Naive thymus-derived CD4-positive, alpha-beta T cell (primary cell): ENCODE measurements around the gene SNX1. TPM values are rescaled to one million over a fixed set of nuclear protein-coding genes. Genes with fewer than 3 reads are reported as not detected.
"Not testable (repeated sequence)": the region's sequence is repeated elsewhere in the genome, so short reads cannot be mapped to it uniquely, and the experiment has no call there.

Source experiments
- ATAC-seq: fragments of 150-1000 bp; cut with Tn5 transposase; 2 replicates; pipeline ENCODE4 v1.10.0; 2021; ENCODE audit warnings: mild to moderate bottlenecking, moderate library complexity
- CTCF ChIA-PET: fragments of 350-600 bp; sonication (Branson Sonifier 250); formaldehyde crosslinking; loops from one replicate; lab custom pipeline; 2021; ENCODE audit warnings: antibody characterized with exemption; lab: Charles Lee
- POLR2A ChIA-PET: fragments of 350-600 bp; sonication (Branson Sonifier 250); formaldehyde crosslinking; loops from one replicate; lab custom pipeline; 2021; ENCODE audit warnings: antibody characterized with exemption, inconsistent platforms; lab: Charles Lee
- DNase-seq, 9 donors: peaks; one replicate each; pipeline versions ENCODE4 v3.0.0 to v3.0.0-alpha.2; 2020 to 2022; ENCODE audit warnings: mixed read lengths in 1 of 9
- H3K27ac ChIP-seq: one replicate; pipeline ENCODE4 v1.7.0; 2013; ENCODE audit warnings: mild to moderate bottlenecking, low read depth, low read length, moderate library complexity
- H3K27me3 ChIP-seq, 2 donors: one replicate each; pipeline ENCODE4 v1.7.0; 2013; ENCODE audit warnings: low read length in 2 of 2, mild to moderate bottlenecking in 2 of 2, moderate library complexity in 2 of 2; ENCODE audit not compliant: control insufficient read depth in 2 of 2, insufficient read depth in 2 of 2
- H3K36me3 ChIP-seq, 3 experiments: 1 replicate in 2 of 3; 2 replicates in 1 of 3; pipeline ENCODE4 v1.7.0; 2013; ENCODE audit warnings: low read length in 3 of 3, mild to moderate bottlenecking in 3 of 3, moderate library complexity in 1 of 3; ENCODE audit not compliant: insufficient read depth in 3 of 3, control insufficient read depth in 2 of 3
- H3K4me1 ChIP-seq, 2 donors: one replicate each; pipeline ENCODE4 v1.7.0; 2013; ENCODE audit warnings: low read length in 2 of 2, mild to moderate bottlenecking in 2 of 2, moderate library complexity in 1 of 2; ENCODE audit not compliant: control insufficient read depth in 2 of 2, insufficient read depth in 2 of 2
- H3K4me3 ChIP-seq: 2 replicates; pipeline ENCODE4 v1.7.0; 2013; ENCODE audit warnings: mild to moderate bottlenecking, low read length
- H3K9me3 ChIP-seq, 3 experiments: 1 replicate in 2 of 3; 2 replicates in 1 of 3; pipeline ENCODE4 v1.7.0; 2013; ENCODE audit warnings: low read length in 3 of 3; ENCODE audit not compliant: control insufficient read depth in 2 of 3
- H3K27ac Mint-ChIP-seq, 9 donors: one replicate each; pipeline ENCODE4 v1.8.0; 2020 to 2022; ENCODE audit warnings: mixed read lengths in 9 of 9, mild to moderate bottlenecking in 8 of 9, moderate library complexity in 5 of 9, inconsistent platforms in 2 of 9
- H3K27me3 Mint-ChIP-seq, 5 donors: one replicate each; pipeline ENCODE4 v1.8.0; 2021 to 2022; ENCODE audit warnings: mixed read lengths in 5 of 5, mild to moderate bottlenecking in 1 of 5
- H3K36me3 Mint-ChIP-seq, 5 donors: one replicate each; pipeline ENCODE4 v1.8.0; 2020 to 2022; ENCODE audit warnings: mixed read lengths in 5 of 5, mild to moderate bottlenecking in 3 of 5, inconsistent platforms in 1 of 5
- H3K4me1 Mint-ChIP-seq, 7 donors: one replicate each; pipeline ENCODE4 v1.8.0; 2020 to 2022; ENCODE audit warnings: mixed read lengths in 7 of 7, mild to moderate bottlenecking in 3 of 7, inconsistent platforms in 1 of 7
- H3K4me3 Mint-ChIP-seq, 10 donors: one replicate each; pipeline ENCODE4 v1.8.0; 2020 to 2022; ENCODE audit warnings: mild to moderate bottlenecking in 10 of 10, mixed read lengths in 10 of 10, moderate library complexity in 6 of 10, inconsistent platforms in 2 of 10
- H3K9me3 Mint-ChIP-seq, 11 donors: one replicate each; pipeline ENCODE4 v1.8.0; 2020 to 2022; ENCODE audit warnings: mixed read lengths in 11 of 11, mild to moderate bottlenecking in 4 of 11, inconsistent platforms in 1 of 11, moderate library complexity in 1 of 11
- intact Hi-C, 2 donors: fragments of 100-400 bp; cut with micrococcal nuclease; formaldehyde crosslinking; loops; one replicate each; pipeline ENCODE4 v1.15.1; 2023
- polyA plus RNA-seq, 2 donors: library from polyadenylated mRNA; unstranded; fragments of 300-500 nt; fragmentation: Illumina TruSeq; gene quantifications; one replicate each; pipeline ENCODE4 v1.2.3, GENCODE V29; 2021
- total RNA-seq, 6 experiments: library from RNA in 5 of 6; stranded (reverse) in 5 of 6; gene quantifications; 1 replicate in 5 of 6; 2 replicates in 1 of 6; pipeline ENCODE4 v1.2.3 and lab custom pipeline; 2021 to 2026

SNX1 gene
- total and polyA plus RNA-seq, 7 experiments from 2014 or later = 61.3 to 161 (median 120) TPM

DNA sequence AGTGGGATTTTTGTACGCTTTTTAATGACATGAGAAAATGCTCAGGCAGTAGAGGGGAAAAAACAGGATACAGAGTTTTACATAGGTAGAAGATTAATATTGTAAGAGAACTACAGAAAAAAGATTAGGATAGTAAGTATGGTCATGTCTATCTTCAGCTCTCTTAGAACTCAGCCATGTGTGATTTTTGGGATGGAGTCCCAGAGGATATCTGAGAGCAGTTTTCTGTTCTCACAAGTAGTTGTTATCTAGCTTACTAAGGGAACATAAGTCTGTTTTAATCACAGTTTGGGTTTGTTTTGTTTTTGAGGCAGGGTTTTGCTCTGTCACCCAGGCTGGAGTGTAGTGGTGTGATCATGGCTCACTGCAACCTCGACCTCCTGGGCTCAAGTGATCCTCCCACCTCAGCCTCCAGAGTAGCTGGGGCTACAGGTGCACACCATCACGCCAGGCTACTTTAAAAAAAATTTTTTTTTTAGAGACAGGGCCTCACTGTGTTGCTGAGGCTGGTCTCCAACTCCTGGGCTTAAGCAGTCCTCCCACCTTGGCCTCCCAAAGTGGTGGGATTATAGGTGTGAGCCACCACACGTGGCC lies 14.4 kb downstream of the SNX1 start:
- not testable (repeated sequence) for ATAC-seq

DNA sequence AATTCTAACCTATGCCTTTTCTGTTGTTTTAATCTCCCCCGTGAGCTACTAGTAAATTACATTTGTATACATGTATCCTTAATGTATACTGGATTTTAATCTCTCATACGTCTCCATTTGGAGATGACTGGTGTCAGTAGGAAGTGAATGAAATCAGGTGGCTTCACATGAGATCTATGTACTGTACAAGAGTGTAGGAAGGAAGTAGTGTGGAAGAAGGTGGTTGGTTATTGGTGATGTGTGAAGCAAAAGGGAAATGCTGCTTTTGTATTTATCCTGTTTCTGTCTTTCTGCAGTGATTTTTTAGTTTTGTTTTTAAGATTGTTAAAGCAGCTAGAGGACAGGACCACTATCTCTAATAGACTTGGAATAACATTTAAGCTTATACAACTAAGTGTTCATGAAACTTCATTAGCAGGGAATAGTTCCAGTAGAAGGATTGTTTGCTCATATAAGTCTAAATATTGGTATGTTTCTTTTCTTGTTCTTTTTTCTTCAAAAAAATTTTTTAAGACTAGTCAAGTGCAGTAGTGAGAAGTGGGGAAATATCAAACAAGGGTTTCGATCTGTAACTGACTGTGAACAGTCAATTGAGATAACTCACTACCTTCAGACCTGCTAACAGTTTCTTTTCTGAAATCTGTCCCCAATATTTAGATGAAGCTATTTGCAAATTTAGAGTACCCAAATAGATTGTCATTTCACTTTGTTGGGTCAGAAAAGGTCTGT lies 15.3 kb downstream of the SNX1 start:
- DNase-seq (peak in 1 of 9 donors; percentile 20), ATAC-seq (peak; percentile 71)
- Mint-ChIP-seq H3K36me3 (peaks cover 11 to 30% (median 20%) of the 10 kb centered on the region in 5 donors), H3K4me3 (peak overlapping the region in 6 of 10 donors; percentile 0 to 52 (median 16)), H3K27me3 (no peaks in the 10 kb centered on the region), H3K9me3 (no peaks in the 10 kb centered on the region), H3K27ac (peak overlapping the region; percentile 3 to 76 (median 32)), H3K4me1 (peaks cover 30 to 57% (median 49%) of the 10 kb centered on the region in 7 donors)
- Histone ChIP-seq H3K9me3 (no peaks in the 10 kb centered on the region), H3K27me3 (no peaks in the 10 kb centered on the region), H3K27ac (no peak overlapping the region), H3K4me1 (peaks cover 12 to 14% of the 10 kb centered on the region in 2 donors), H3K36me3 (peaks cover 8 to 41% (median 11%) of the 10 kb centered on the region in 3 experiments), H3K4me3 (no peak overlapping the region)
- ChIA-PET CTCF (no interaction called here), POLR2A (interaction anchor here (1.0 to 2.3 kb wide), 2 partner anchors 9 to 15 kb away, joined by 3 to 8 read pairs; partner anchors contain the start of gene SNX1)
- intact Hi-C loops = loop anchor here in 1 of 2 donors (1.0 to 5.0 kb wide), 2 partner anchors 10 to 41 kb away; partner anchors contain the start of gene SNX22

More for the DNA sequence above, 14.4 kb downstream of the SNX1 start:
- Mint-ChIP-seq H3K27ac (peak overlapping the region in 8 of 9 donors; percentile 18 to 78 (median 67)), H3K36me3 (peaks cover 11 to 27% (median 17%) of the 10 kb centered on the region in 5 donors), H3K4me3 (peak overlapping the region in 3 of 10 donors; percentile 12 to 46 (median 42)), H3K4me1 (peaks cover 30 to 65% (median 57%) of the 10 kb centered on the region in 7 donors)
- H3K4me1 ChIP-seq = peaks cover 12 to 14% of the 10 kb centered on the region in 2 donors
- POLR2A ChIA-PET = interaction anchor here (1.2 kb wide), 1 partner anchor 16 kb away, joined by 4 read pairs; the partner anchor contains the start of gene CIAO2A
- H3K27me3 Mint-ChIP-seq, H3K9me3 ChIP-seq, H3K27me3 ChIP-seq, CTCF ChIA-PET, DNase-seq, H3K4me3 ChIP-seq, H3K9me3 Mint-ChIP-seq, H3K27ac ChIP-seq: not testable (repeated sequence)
- intact Hi-C loops = loop anchor here in 1 of 2 donors (5.0 kb wide), 1 partner anchor 42 kb away; the partner anchor contains the start of gene SNX22
- H3K36me3 ChIP-seq = peaks cover 8 to 32% (median 10%) of the 10 kb centered on the region in 3 experiments

DNA sequence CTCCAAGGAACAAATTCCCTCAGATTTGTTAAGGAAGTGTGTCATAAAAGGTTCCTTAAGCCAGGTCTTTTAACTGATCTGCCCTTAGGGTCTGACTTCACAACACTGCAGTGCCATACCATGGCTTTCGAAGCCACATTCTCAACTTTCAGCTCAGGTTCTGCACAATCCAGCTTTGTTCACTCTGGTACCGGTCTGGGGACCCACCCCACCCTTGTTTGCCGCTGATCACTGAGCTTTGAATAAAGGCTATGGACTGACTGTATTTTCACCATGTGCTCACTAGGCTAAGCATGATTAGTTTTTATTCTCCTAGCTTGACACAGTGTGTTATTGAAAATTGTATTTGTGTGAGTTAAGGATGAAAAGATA lies 15.9 kb downstream of the SNX1 start:
- ChIA-PET CTCF (no interaction called here), POLR2A (interaction anchor here (1.0 to 2.3 kb wide), 2 partner anchors 10 to 16 kb away, joined by 3 to 8 read pairs; partner anchors contain the start of gene SNX1)
- Mint-ChIP-seq H3K9me3 (no peaks in the 10 kb centered on the region), H3K4me3 (no peak overlapping the region), H3K27me3 (no peaks in the 10 kb centered on the region), H3K36me3 (peaks cover 11 to 32% (median 22%) of the 10 kb centered on the region in 5 donors), H3K4me1 (peaks cover 25 to 52% (median 43%) of the 10 kb centered on the region in 7 donors), H3K27ac (peak overlapping the region in 1 of 9 donors; percentile 22)
- no peak for DNase-seq
- Histone ChIP-seq H3K36me3 (peaks cover 11 to 46% (median 14%) of the 10 kb centered on the region in 3 experiments), H3K27ac (no peak overlapping the region), H3K4me3 (no peak overlapping the region), H3K27me3 (no peaks in the 10 kb centered on the region), H3K4me1 (peaks cover 12 to 14% of the 10 kb centered on the region in 2 donors), H3K9me3 (no peaks in the 10 kb centered on the region)
- intact Hi-C loops = loop anchor here in 1 of 2 donors (1.0 to 5.0 kb wide), 2 partner anchors 10 to 41 kb away; partner anchors contain the start of gene SNX22
- no peak for ATAC-seq

GRCh38 chr15:64112073-64112772 lies 16.4 kb downstream of the SNX1 start:
- H3K27me3 Mint-ChIP-seq = no peaks in the 10 kb centered on the region
- no peak for DNase-seq
- intact Hi-C loops = loop anchor here in 1 of 2 donors (5.0 kb wide), 1 partner anchor 40 kb away; the partner anchor contains the start of gene SNX22
- H3K9me3 Mint-ChIP-seq = no peaks in the 10 kb centered on the region
- H3K36me3 Mint-ChIP-seq = peaks cover 11 to 36% (median 24%) of the 10 kb centered on the region in 5 donors
- peaks cover 11 to 52% (median 18%) of the 10 kb centered on the region in 3 experiments for H3K36me3 ChIP-seq
- peaks cover 9 to 12% of the 10 kb centered on the region in 2 donors for H3K4me1 ChIP-seq
- no peaks in the 10 kb centered on the region for H3K9me3 ChIP-seq
- POLR2A ChIA-PET = interaction anchor here (1.2 to 2.3 kb wide), 2 partner anchors 14 to 16 kb away, joined by 3 to 8 read pairs; partner anchors contain the start of gene SNX1
- peak overlapping the region in 1 of 9 donors; percentile 18 for H3K27ac Mint-ChIP-seq
- no peak overlapping the region for H3K27ac ChIP-seq
- H3K4me1 Mint-ChIP-seq = peaks cover 24 to 46% (median 41%) of the 10 kb centered on the region in 7 donors
- ATAC-seq = no peak
- no peak overlapping the region for H3K4me3 ChIP-seq
- no peaks in the 10 kb centered on the region for H3K27me3 ChIP-seq
- H3K4me3 Mint-ChIP-seq = no peak overlapping the region
- CTCF ChIA-PET = no interaction called here

GRCh38 chr15:64112904-64113303 lies 17.1 kb downstream of the SNX1 start:
- Histone ChIP-seq H3K4me1 (peaks cover 6 to 12% of the 10 kb centered on the region in 2 donors), H3K9me3 (no peaks in the 10 kb centered on the region), H3K36me3 (peaks cover 16 to 59% (median 19%) of the 10 kb centered on the region in 3 experiments), H3K27ac (no peak overlapping the region), H3K4me3 (no peak overlapping the region), H3K27me3 (no peaks in the 10 kb centered on the region)
- Mint-ChIP-seq H3K27me3 (no peaks in the 10 kb centered on the region), H3K4me3 (no peak overlapping the region), H3K9me3 (no peaks in the 10 kb centered on the region), H3K36me3 (peaks cover 11 to 39% (median 24%) of the 10 kb centered on the region in 5 donors), H3K27ac (peak overlapping the region in 1 of 9 donors; percentile 18), H3K4me1 (peaks cover 24 to 41% (median 39%) of the 10 kb centered on the region in 7 donors)
- DNase-seq = no peak
- ChIA-PET CTCF (interaction anchor here (0.7 kb wide), 1 partner anchor 10 kb away, joined by 3 read pairs; no protein-coding TSS in a partner anchor), POLR2A (interaction anchor here (1.2 to 2.3 kb wide), 2 partner anchors 15 to 17 kb away, joined by 3 to 8 read pairs; partner anchors contain the start of gene SNX1)
- intact Hi-C loops = loop anchor here in 1 of 2 donors (5.0 kb wide), 1 partner anchor 39 kb away; the partner anchor contains the start of gene SNX22
- ATAC-seq = peak; percentile 42
